ENCODE results near the gene GPC4.

Gene GPC4

DNA sequence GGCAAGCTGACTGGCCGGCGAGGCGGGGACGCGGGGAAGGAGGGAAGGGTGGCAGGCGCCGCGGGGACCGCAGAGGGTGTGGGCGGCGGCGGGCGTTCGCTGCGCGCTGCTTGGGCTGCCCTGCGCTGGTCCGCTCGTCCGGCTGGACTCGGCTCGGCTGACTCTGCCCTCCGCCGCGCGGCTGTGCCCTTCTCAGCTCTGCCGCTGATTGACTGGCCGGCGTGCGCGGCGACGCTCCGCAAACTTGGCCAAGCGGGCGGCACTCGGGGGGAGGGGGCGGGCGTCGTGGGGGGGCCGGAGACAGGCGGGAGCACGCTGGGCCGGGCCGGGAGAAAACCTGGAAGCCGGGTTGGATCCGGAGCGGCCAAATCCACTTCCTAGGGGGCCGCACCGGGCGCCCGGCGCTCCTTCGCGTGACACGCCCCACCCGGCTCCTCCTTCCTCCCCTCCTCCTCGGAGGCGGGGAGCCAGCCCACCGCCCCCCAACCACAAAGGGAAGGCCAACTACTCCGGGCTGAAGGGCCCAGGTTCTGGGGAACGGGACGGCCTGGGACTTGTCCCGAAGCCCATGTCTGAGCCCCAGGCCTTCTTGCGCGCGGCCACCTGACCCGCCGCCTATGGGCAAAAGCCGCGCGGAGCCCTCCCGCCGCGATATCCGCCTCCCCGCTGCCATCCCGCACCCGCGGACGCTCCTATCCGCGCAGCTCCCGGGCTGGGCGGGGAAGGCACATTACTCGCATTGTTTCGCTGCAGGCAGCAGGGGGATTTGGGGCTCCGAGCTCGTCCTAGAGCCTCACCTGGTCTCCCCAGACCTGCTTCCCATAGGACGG, at the start of gene GPC4:
TSS of gene GPC4 (minus strand) at position 214 of the 830 bp plus-strand sequence. CDS start 524 bp downstream, outside the sequence.
- DNase-seq (ENCODE audit: low read depth): no peak

DNA sequence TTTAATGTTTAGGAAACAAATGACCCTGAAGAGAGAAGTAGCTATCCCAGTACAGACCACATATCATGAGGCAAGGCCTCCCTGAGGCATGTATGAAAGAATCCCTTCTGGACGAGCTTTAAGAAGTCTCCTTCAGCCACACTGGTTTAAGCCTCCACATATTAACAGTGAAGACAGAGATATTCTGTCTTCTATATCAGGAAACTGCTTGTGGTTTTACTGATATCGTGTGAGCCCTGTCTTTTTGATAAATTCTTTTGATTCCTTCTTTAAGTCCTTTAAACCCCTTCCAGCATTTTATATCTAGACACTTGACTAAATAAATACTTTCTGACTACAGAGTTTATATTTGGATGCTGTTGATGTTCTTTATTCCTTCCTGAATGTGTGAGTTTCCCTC, 45.9 kb upstream of the GPC4 start:
- no peak for DNase-seq (ENCODE audit: low read depth)

DNA sequence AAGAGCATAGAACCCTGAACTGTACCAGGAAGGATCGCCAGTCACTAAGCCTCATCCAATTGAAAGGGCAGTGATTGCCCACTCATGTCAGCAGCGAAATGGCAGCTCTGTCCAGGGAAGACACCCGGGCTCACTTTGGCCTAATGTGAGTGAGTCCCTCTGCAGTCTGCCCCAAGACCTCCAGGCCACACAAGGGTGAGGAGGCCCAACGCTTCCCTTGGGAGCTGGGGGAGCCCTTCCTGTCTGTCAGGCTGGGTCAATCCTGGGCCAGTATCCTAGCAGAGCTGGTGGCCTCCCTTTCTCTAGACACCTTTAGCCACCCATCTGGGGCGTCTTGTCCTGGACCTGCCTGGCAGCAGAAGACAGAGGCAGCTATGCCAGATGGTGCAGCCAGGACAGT, 39.6 kb upstream of the GPC4 start:
- DNase-seq (ENCODE audit: low read depth): no peak

DNA sequence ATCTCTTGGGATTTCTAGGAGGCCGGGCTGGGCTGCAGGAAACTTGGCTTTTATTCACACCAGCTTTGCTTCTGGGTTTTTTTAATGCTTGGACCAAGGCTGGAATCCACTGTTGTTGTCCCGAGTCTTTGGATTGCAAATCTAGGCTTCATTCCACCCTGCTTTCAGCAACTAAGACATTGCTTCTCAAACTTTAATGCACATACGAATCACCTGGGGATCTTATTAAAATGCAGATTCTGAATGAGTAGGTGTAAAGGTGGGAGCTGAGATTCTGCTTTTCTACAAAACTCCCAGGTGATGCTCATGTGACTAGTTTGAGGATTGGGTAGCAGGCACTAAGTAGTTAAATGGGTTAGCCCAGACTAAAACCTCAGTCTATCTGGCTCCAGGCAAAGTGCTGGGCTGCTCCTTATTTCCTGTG, 39.2 kb upstream of the GPC4 start:
- no peak for DNase-seq (ENCODE audit: low read depth)

DNA sequence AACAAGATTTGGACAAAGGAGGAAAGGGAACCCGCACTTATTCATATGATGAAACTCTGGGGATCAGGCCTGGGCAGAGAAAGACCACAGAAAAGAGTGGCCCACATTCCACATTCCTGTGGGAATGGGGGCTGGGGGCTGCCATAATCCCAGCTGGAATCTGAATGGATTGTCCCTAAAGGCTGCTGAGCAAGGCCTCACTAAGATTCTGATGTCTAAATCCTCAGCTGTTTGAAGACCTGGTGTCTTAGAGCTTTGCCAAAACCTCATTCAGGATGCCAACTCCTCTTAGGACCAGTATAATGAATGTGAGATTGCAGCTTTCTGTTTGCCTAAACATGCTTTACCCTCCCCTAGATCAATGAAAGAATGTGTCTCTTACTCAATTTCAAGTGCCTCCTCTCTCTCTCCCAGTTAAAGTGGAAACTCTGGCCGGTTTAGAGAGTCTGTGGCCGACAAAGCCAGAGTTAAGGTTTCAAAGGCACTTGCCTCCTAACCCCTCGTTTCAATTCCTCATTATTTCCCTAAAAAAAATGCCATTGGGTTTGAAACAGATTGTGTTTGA, 33.3 kb upstream of the GPC4 start:
- no peak for DNase-seq (ENCODE audit: low read depth)

DNA sequence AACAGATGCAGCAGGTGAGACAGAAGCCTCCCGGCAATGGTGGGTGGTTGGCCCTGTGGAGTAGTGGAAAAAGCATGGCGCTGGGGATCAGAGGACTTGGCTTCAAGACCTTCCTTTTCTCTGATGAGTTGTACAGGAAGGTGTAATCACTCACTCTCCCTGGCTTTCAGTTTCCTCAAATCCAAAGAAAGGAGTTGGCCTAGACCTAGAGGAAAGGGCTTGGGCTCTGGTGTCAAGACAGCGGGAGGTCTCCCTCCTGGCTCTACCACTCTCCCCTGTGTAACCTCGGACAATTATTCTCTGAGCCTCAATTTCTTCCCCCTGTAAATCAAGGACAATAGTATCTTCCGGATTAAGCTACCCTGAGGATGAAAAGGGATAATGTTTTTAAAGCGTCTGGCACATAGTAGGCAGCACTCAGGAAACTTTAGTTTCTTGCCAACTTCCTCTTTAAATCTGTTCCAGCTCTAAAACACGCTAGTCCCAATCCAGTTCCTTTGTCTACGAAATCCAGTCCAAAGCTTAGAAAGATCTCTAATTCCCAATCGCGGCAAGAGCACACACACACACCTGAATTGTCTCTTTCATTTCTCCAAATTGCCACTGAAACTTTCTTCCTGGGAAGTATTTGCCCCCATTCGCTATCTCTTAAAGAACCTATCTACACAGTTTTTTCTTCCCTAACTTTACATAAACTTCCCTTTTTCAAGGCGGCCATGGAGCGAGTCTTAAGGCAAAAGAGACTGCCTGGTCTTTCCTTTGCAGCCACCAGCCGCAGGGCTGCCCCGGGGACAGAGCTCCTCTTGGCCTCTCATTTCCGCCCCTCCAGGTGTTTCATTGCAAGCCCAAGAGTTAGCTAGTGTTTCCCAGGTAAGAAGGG, 29.9 kb upstream of the GPC4 start:
- DNase-seq (ENCODE audit: low read depth): no peak

DNA sequence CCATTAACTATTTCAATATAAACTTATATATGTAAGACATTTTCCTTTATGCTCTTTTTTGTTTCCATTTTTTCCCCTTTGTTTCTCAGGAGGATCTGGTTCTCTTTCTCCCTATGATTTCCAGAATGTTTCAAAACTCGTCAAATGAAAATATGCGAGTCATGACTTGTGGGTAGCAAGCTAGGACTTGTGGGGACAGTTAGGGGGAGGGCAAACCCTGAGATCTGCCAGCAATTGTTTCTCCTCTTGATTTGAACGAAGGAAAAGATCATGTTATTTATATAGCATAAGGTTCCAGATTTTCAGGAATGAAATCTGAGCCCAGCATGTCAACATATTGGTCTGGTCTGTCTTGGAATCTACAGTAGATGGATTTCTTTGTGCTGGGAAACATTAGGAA, 28.9 kb upstream of the GPC4 start:
- no peak for DNase-seq (ENCODE audit: low read depth)

DNA sequence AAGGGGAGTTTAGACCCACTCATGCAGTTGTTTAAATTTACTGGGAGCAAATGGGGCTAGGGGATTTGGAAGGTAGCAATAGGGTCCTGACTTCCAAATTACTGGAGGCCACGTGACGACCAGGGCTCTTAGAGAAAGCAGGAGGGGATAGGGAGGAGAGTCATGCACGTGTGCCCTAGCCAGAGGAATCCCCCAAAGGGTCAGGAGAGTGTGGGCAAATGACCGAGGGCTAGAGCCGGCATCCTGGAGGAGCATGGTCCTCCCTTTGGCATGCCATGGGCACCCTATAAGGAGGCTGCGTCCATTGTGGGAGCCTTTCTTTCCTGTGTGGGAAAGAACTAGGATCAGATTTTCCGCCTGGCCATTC, 25.5 kb upstream of the GPC4 start:
- no peak for DNase-seq (ENCODE audit: low read depth)

DNA sequence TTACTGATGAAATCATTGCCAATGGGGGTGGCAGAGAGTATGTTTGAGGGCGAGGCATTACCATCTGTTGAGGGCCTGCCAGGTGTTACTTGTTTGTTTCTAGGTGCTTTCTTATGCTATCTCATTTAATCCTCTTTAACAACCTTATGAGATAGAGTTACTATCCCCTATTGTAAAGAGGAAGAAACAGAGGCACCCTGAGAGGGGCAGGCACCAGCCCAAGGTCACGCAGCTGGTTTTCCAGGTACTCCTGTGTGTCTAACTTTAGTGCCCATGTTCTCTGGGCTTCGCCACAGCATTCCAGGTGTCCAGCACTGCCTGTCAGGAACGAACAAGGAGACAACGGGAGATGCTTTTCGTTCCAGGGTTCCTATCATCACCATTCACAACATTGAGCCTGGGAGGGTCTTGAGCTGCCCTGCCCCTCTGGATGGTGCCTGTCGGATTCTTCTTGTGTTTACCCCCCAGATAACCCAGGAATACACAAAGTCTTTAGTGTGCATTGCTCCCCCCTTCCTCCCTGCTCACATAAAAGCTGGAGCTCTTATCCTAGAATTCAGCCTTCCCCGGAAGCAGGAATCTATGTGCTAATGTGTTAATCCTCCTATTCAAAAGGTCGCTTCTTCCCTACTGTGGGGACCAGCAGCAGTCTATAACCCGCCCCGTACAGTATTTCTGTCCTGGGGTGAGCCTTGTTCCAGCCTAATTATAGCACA, 24.9 kb upstream of the GPC4 start:
- DNase-seq (ENCODE audit: low read depth): no peak

DNA sequence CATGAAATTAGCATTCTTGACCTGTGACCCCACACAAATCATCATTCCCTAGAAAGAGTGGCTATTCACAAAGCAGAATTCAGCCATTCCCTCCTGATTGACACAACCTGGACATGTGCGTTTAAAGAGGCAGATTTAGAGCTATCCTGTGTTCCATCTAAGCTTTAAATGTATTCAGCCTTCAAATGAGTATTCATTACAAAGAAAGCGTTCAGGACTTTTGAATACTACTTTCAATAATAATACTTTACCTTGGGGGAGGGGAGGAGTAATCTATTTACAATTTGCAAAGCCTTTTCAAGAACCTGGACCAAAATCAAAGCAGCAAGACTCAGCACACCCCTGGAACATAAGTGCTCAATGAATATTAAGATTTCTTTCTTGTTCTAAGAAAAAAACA, 22.5 kb upstream of the GPC4 start:
- no peak for DNase-seq (ENCODE audit: low read depth)

DNA sequence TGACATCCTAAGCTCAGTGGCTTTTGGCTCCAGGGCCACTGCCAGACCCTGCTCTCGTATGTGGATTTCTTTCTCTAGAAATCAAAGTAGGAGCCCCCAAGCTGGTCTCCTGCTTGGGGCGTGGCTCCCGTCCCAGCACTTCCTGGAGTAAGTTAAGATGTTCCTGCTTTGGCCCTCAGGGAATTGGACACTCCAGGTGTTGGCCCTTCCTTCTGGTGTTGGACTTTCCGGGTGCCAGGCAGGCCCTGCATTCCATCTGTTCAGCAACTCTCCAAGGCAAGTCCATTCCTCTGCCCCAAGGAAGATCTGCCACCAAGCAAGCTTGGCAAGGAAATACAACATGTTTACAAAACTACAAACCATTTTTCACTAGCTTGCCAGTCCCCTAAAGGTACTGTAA, 22.1 kb upstream of the GPC4 start:
- DNase-seq (ENCODE audit: low read depth): no peak

DNA sequence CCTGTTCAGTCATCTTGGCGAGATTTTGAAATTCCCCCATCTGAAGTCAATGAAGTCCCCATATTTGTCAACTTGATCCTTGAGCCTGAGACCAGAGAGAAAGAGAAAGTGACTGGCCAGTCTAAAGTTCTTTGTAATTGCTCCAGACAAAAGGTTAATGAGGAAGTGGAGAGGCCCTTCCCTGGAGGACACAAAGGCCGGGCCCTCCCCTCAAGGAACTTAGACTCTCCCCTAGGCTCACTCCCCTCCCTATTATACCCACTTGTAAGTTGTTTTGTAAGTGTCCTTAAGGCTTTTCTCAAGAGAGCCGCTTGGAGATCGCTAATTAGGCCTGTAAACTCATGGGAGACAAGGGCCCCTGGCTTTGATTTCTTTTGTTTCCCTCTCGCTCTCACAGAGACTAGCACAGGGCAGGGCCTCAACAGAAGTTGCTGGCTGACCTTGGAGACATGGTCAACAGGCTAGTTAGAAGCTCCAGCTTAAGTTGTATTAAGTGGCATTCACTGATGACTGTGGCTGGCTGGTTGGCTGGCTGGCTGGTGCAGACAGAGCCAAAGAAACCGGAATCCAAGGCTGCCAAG, 20.3 kb upstream of the GPC4 start:
- no peak for DNase-seq (ENCODE audit: low read depth)

DNA sequence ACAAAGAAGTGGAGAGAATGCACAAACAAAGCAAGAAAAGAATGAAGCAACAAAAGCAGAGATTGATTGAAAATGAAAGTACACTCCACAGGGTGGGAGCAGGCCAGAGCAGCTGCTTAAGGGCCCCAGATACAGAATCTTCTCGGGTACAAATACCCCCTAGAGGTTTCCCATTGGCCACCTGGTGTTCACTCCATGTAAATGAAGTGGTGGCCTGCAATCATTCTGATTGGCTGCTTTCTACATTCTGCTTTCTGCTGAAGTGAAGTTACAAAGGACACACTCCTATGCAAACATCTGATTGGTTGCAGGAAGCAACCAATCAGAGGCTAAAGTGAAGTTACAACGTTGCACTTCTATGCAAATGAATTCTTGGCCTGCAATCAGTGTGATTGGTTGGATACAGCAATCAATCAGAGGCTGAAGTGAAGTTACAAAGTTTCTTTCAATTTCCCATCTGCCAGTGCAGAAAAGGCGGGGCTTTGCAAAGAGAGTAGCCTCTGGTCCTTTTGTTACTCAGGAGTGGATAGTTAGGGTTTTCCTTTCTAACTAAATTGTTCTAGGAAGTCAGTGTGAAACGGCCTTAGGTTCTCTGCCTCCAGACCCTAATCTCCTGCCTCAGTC, 19.0 kb upstream of the GPC4 start:
- no peak for DNase-seq (ENCODE audit: low read depth)

DNA sequence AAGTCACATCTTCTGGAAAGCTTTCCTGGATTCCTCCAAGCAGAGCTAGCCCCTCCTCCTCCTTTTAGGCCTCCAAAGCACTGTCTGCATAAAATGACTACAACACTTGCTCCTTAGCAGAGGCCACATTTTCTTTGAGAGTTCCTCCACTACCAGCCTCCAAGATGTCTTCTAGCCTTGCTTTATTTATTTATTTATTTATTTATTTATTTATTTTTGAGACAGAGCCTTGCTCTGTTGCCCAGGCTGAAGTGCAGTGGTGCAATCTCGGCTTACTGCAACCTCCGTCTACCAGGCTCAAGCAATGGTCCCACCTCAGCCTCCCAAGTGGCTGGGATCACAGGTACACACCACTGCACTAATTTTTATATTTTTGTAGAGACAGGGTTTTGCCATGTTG, 4.6 kb upstream of the GPC4 start:
- no peak for DNase-seq (ENCODE audit: low read depth)

DNA sequence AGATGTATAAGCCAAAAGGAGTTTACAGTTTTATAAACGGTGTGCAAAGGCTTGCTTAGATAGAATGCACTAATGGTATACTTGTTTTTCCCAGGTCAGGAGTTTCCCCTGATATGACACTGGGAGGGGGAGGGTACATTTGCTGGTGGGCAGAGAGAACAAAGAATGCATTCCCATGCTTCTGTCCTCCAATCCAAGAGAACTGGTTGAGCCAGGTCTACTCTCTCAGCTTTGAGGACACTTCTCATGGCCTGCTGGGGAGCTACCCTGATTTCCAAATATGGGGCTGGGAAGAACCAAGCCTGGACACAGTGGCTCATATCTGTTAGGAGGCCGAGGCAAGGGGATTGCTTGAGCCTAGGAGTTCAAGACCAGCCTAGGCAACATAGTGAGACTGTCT, 3.3 kb upstream of the GPC4 start:
- DNase-seq (ENCODE audit: low read depth): no peak

DNA sequence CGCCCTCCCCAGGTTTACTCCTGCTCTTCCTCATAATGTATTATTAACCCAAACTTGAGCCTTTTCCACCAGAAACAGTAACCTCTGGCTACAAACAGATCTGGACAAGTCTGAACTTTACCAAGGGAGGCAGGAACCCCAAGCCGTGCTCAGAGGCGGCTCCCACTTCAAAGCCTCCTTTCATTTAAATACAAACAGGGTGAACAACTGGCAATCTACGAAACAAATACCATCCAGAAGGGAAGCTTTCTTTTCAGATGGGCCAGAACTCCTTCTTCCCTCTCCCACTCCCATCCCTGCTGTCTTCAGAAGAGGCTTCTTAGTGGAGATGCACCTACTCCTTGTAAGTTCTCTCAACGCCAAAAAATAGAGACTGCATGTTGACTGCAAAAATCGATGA, 2.1 kb upstream of the GPC4 start:
- DNase-seq (ENCODE audit: low read depth): no peak

DNA sequence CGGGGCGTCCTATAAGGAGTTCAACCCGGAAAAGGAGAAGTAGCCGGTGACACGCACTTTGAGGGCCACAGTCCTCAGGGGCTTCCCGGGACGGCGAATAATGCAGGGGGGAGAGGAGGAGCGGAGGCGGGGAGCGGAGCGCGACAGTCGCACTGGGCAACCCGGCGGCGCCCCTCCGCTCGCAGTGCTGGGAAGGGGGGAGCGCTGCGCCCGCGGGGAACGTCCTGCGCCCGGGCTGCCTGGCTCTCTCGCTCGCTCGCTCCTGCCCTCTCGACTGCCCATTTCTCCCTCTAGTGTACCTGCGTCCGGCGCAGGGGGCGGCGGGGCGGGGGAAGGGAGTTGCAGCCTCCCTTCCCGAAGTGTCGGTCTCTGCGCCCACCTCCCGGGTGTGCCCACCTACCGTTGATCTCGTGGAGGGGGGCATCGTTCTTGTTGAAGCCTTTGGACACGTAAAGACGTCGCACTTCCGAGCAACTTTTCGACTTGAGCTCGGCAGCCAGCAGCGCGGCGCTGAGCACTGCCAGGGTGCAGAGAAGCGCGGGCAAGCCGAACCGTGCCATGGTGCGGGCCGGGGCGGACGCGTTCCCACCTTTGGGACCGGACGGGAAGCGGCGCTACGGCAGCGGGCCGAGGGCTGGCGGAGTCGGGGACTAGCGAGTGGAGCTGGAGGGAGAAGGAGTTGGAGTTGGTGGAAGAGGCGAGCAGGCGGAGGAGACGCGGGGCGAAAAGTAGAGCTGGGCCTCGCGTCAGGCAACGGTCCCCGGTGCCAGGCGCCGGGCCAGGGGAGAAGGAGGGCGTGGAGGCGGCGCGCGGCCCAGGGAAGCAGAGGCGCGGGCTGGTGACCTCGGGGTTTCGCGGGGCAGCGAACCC, 648 bp downstream of the GPC4 start:
- no peak for DNase-seq (ENCODE audit: low read depth)

DNA sequence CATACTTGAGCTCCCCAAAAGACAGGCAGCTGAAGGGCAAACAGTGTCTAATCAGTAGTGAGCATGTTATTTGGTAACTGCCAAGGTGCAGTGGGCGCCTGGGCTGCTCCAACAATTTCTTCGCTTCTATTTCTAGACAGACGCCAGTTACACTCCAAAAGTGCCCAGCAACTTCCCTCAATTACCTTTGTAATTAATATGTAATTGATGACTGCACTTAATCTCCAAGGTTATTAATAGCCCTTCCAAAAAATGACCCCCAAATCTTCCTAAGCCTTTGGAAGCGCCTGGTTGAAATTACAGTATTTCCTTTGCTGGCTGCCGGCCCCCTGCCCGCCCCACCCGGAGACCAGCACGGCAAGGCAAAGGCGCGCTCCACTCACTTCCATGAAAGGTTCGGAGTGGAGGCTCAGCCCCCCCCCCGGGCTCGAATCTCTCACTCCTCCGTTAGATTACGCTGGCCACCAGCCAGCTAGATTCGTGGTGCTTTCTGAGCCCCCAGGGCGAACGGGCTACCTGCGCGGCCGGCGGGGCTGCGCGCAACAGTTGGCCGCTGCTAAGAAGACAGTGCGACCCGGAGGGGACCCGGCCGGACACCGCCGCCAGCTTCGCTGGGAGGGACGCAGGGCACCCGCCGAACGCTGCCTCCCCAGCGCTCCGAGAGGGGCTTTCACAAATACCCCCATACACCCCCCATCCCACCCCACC, 1.9 kb downstream of the GPC4 start:
- DNase-seq (ENCODE audit: low read depth): no peak

DNA sequence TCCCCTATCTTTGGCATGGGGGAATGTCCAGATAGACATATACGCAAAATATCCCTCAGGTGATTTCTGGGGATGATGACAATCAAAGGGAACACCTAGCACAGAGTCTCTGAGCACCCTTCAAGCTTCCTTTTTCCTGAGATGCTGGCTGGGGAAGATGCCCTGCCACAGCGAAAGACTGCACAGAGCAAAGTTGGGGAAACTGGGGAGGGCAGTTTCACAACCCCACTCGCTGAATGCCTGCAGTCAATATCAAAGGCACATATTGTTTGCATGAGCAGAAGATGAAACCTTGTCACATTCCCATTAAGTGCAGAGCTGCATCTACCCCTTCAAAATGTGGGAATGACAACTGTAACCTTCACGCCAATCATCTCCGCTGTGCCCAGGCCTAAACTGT, 2.6 kb downstream of the GPC4 start:
- no peak for DNase-seq (ENCODE audit: low read depth)

DNA sequence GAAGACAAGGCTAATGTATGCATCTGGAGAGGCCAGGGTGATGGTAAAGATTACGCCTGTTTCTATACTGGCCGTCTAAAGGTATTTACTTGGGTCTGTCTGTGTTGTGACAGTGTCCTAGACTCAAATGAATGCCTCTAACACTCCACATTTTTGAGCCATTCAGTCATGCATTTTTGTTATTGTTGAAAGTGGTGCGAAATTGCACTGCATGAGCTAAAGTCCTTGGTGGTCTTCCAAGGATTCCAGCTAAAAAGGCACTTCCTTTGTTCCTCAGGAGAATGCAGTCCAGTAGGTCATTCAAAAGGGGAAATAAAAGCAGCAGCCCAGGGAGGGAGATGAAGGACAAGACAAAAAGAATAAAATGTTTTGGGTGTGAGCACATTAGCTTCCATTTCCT, 3.0 kb downstream of the GPC4 start:
- no peak for DNase-seq (ENCODE audit: low read depth)
